AG09319 (cell line): ENCODE measurements around the gene TSPAN2.

ENCODE experiments used
- DNase-seq: peaks from one replicate; pipeline ENCODE4 v3.0.0-alpha.2; 2010; ENCODE audit warnings: low read depth; ENCODE audit errors: extremely low read depth
- TF ChIP-seq, protein P1 (sequence below): IDR thresholded peaks from 2 replicates; pipeline ENCODE4 v1.5.1; 2011; ENCODE audit warnings: low read depth, mild to moderate bottlenecking, inconsistent platforms, low read length, moderate library complexity

Gene TSPAN2

GRCh38 chr1:115123116-115123515, 33.8 kb upstream of the TSPAN2 start:
- DNase-seq = no peak

GRCh38 chr1:115121793-115122192, 32.5 kb upstream of the TSPAN2 start:
- TF ChIP-seq, protein P1, sequence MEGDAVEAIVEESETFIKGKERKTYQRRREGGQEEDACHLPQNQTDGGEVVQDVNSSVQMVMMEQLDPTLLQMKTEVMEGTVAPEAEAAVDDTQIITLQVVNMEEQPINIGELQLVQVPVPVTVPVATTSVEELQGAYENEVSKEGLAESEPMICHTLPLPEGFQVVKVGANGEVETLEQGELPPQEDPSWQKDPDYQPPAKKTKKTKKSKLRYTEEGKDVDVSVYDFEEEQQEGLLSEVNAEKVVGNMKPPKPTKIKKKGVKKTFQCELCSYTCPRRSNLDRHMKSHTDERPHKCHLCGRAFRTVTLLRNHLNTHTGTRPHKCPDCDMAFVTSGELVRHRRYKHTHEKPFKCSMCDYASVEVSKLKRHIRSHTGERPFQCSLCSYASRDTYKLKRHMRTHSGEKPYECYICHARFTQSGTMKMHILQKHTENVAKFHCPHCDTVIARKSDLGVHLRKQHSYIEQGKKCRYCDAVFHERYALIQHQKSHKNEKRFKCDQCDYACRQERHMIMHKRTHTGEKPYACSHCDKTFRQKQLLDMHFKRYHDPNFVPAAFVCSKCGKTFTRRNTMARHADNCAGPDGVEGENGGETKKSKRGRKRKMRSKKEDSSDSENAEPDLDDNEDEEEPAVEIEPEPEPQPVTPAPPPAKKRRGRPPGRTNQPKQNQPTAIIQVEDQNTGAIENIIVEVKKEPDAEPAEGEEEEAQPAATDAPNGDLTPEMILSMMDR = no peak
- no peak for DNase-seq

More at GRCh38 chr1:115123116-115123515, 33.8 kb upstream of the TSPAN2 start:
- TF ChIP-seq, protein P1 = no peak

- TF ChIP-seq, protein P1 = no peak
- no peak for DNase-seq
Observed at GRCh38 chr1:115120296-115120695, 31.0 kb upstream of the TSPAN2 start.

DNA sequence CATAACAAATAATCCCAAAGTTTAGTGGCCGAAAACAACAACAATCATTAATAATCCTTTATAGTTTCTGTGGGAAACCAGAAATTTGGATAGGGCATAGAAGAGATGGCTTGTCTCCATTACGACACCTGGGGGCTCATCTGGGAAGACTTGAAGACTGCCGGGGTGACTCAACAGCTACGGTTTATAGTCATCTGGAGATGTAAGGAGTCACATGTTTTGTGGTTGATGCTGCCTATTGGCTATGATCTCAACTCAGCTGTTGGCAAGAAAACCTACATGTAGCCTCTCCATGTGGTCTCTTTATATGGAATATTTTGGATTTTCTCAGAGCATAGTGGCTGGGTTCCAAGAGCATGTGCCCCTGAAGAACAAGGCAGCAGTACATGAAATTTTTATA, 29.3 kb upstream of the TSPAN2 start:
- TF ChIP-seq, protein P1 = no peak
- no peak for DNase-seq

GRCh38 chr1:115118086-115118485, 28.8 kb upstream of the TSPAN2 start:
- TF ChIP-seq, protein P1 = no peak
- no peak for DNase-seq

GRCh38 chr1:115117298-115117697, 28.0 kb upstream of the TSPAN2 start:
- no peak for DNase-seq
- TF ChIP-seq, protein P1 = no peak

GRCh38 chr1:115116512-115116911, 27.2 kb upstream of the TSPAN2 start:
- TF ChIP-seq, protein P1 = no peak
- DNase-seq = no peak
